HepG2 (cell line): ENCODE measurements around the gene MYO3B. TPM values are rescaled to one million over a fixed set of nuclear protein-coding genes. Genes with fewer than 3 reads are reported as not detected.

Experiments used
- ATAC-seq: fragments of 200-7000 bp; cut with Tn5 transposase; 3 replicates; pipeline ENCODE4 v1.9.1; 2020; ENCODE audit warnings: mild to moderate bottlenecking, moderate library complexity
- BruUV-seq: library from RNA; stranded (reverse); fragments of 400-500 nt; replicated peaks from 2 replicates; lab custom pipeline; 2021; lab: Mats Ljungman, UMichigan
- CTCF ChIA-PET: fragments of 300-600 bp; formaldehyde crosslinking; extraction: SDS; loops from one replicate; lab custom pipeline; 2021; ENCODE audit warnings: low total read pairs, inconsistent platforms, low intra/inter-chr PET ratio; lab: Yijun Ruan, JAX
- POLR2A ChIA-PET: fragments of 350-600 bp; sonication (Branson Sonifier 250); formaldehyde crosslinking; loops from one replicate; lab custom pipeline; 2020; ENCODE audit warnings: antibody characterized with exemption, inconsistent platforms; lab: Yijun Ruan, JAX
- DNase-seq: peaks from one replicate; pipeline ENCODE4 v3.0.0-alpha.2; 2015; ENCODE audit warnings: low spot score
- FAIRE-seq: peaks from 3 replicates; lab custom pipeline; 2011; peaks lifted over from hg19 to GRCh38; lab: Jason Lieb, UNC
- H2AFZ ChIP-seq: one replicate; pipeline ENCODE4 v1.6.1; 2011; ENCODE audit warnings: low read length, inconsistent platforms
- H3K27ac ChIP-seq: fragments of 300-600 bp; 3 replicates; pipeline ENCODE4 v1.8.0; 2011; ENCODE audit warnings: mixed run types, mild to moderate bottlenecking, mixed read lengths, low read length, inconsistent platforms; ENCODE audit not compliant: insufficient read depth; ENCODE audit errors: extremely low read length
- H3K27me3 ChIP-seq, 2 experiments: fragments of 200-600 bp in 1 of 2; 2 replicates in 1 of 2; 3 replicates in 1 of 2; pipeline versions ENCODE4 v1.6.0 to v1.8.0; 2011; ENCODE audit warnings: low read length in 2 of 2, mild to moderate bottlenecking in 2 of 2, moderate library complexity in 2 of 2, inconsistent platforms in 1 of 2; ENCODE audit not compliant: insufficient read depth in 2 of 2, control insufficient read depth in 1 of 2
- H3K36me3 ChIP-seq, 2 experiments: fragments of 200-600 bp in 1 of 2; replicated peaks in 1 of 2; 2 replicates in 1 of 2; 3 replicates in 1 of 2; pipeline versions ENCODE4 v1.5.1 to v1.8.0; 2011; ENCODE audit warnings: low read length in 2 of 2, inconsistent platforms in 1 of 2; ENCODE audit not compliant: insufficient read depth in 2 of 2, control insufficient read depth in 1 of 2
- H3K4me1 ChIP-seq: 2 replicates; pipeline ENCODE4 v1.5.1; 2012; ENCODE audit warnings: low read length, inconsistent platforms; ENCODE audit not compliant: insufficient read depth
- H3K4me2 ChIP-seq: 2 replicates; pipeline ENCODE4 v1.6.0; 2011; ENCODE audit warnings: low read depth, low read length, inconsistent platforms
- H3K4me3 ChIP-seq, 3 experiments: fragments of 200-600 bp in 1 of 3; sonication (generic), shearing (Covaris generic) in 1 of 3; replicated peaks in 1 of 3; 2 replicates each; pipeline ENCODE4 v1.5.1; 2011 to 2016; ENCODE audit warnings: low read length in 3 of 3, inconsistent platforms in 2 of 3, low read depth in 2 of 3, mild to moderate bottlenecking in 2 of 3, control low read depth in 1 of 3, mixed read lengths in 1 of 3; ENCODE audit not compliant: insufficient read depth in 1 of 3
- H3K79me2 ChIP-seq: one replicate; pipeline ENCODE4 v1.6.1; 2011; ENCODE audit warnings: low read length, inconsistent platforms; ENCODE audit not compliant: insufficient read depth
- H3K9ac ChIP-seq: 2 replicates; pipeline ENCODE4 v1.6.0; 2011; ENCODE audit warnings: mild to moderate bottlenecking, low read depth, low read length, inconsistent platforms; ENCODE audit not compliant: insufficient read depth
- H3K9me3 ChIP-seq: 2 replicates; pipeline ENCODE4 v1.5.1; 2012; ENCODE audit warnings: mild to moderate bottlenecking, low read length
- H4K20me1 ChIP-seq: 2 replicates; pipeline ENCODE4 v1.6.0; 2011; ENCODE audit warnings: inconsistent platforms, mild to moderate bottlenecking, low read length, moderate library complexity; ENCODE audit not compliant: insufficient read depth
- PAXIP1 ChIP-seq: sonication (generic); formaldehyde crosslinking; conservative IDR thresholded peaks from 2 replicates; pipeline ENCODE4 v1.4.0; 2020; ENCODE audit warnings: mild to moderate bottlenecking, missing genetic modification reagents, moderate library complexity
- STAT5B ChIP-seq: sonication (generic); formaldehyde crosslinking; IDR thresholded peaks from 2 replicates; pipeline ENCODE4 v1.4.0; 2020; ENCODE audit warnings: missing genetic modification reagents
- TP53 ChIP-seq: sonication (generic); formaldehyde crosslinking; conservative IDR thresholded peaks from 2 replicates; pipeline ENCODE4 v1.4.0; 2020; ENCODE audit warnings: missing genetic modification reagents
- ZNF484 ChIP-seq: sonication (generic); formaldehyde crosslinking; IDR thresholded peaks from 2 replicates; pipeline ENCODE4 v1.5.1; 2020; ENCODE audit warnings: mild to moderate bottlenecking, low read depth, missing genetic modification reagents, borderline replicate concordance
- ZNF546 ChIP-seq: sonication (generic); formaldehyde crosslinking; conservative IDR thresholded peaks from 2 replicates; pipeline ENCODE4 v1.8.1; 2023; ENCODE audit warnings: mild to moderate bottlenecking, missing genetic modification reagents
- ZNF790 ChIP-seq: sonication (generic); formaldehyde crosslinking; IDR thresholded peaks from 2 replicates; pipeline ENCODE4 v1.8.0; 2022; ENCODE audit warnings: missing genetic modification reagents, mild to moderate bottlenecking, borderline replicate concordance
- ZSCAN5A ChIP-seq: sonication (generic); formaldehyde crosslinking; IDR thresholded peaks from 2 replicates; pipeline ENCODE4 v1.8.0; 2022; ENCODE audit warnings: mild to moderate bottlenecking, missing genetic modification reagents, borderline replicate concordance
- WGBS: methylation state at CpG from one replicate; pipeline ENCODE4 v1.1.6; 2017; ENCODE audit warnings: low lambda C conversion rate; 5-methylcytosine and 5-hydroxymethylcytosine counted together
- in situ Hi-C: cut with HindIII; loops from 2 replicates; pipeline ENCODE4 v1.10.0; 2017; ENCODE audit warnings: low pct_unique_long_range_greater_than_20kb; ENCODE audit not compliant: extremely low pct_ligation_motif_present
- intact Hi-C: fragments of 100-400 bp; cut with micrococcal nuclease; formaldehyde crosslinking; loops from one replicate; pipeline ENCODE4 v1.10.0; 2022; ENCODE audit not compliant: unreplicated experiment
- polyA plus RNA-seq, 8 experiments: library from polyadenylated mRNA; depleted of rRNA in 3 of 8; stranded (reverse) in 7 of 8; unstranded in 1 of 8; fragments of >200 nt; fragmentation: Illumina TruSeq in 4 of 8; extraction: Trizol in 4 of 8; gene quantifications; 2 replicates each; pipeline versions ENCODE4 v1.2.1 to v1.2.3, GENCODE V29; 2011 to 2016; ENCODE audit warnings: low read depth in 4 of 8, missing spikeins in 1 of 8, mixed read lengths in 1 of 8; ENCODE audit not compliant: insufficient read depth in 1 of 8
- total RNA-seq, 5 experiments: library from RNA; depleted of rRNA; stranded (reverse); fragments of >200 nt; fragmentation: Illumina TruSeq; extraction: Trizol; gene quantifications; 2 replicates each; pipeline ENCODE4 v1.2.3, GENCODE V29; 2016; ENCODE audit warnings: low read depth in 1 of 5

The MYO3B gene
- total and polyA plus RNA-seq, 2 of the 13 experiments (the other 11 are each of a cell fraction or from before 2014, with no cell fraction given): 0.01 TPM; not detected in 1

- TF ChIP-seq ZSCAN5A (CRISPR knock-in tag): no peak
Observed at GRCh38 chr2:170218931-170219330, 41.0 kb downstream of the MYO3B start (continued).

- ChIA-PET CTCF (no interaction called here), POLR2A (no interaction called here)
- Histone ChIP-seq H3K9ac (no peak overlapping the region), H3K4me2 (no peak overlapping the region), H2AFZ (no peak overlapping the region), H3K36me3 (no peaks in the 10 kb centered on the region), H3K4me1 (peaks cover 12% of the 10 kb centered on the region), H3K79me2 (no peaks in the 10 kb centered on the region), H3K4me3 (no peak overlapping the region), H3K27ac (no peak overlapping the region), H3K9me3 (no peaks in the 10 kb centered on the region), H3K27me3 (peaks cover 0 to 4% of the 10 kb centered on the region in 2 experiments; a peak in 1 of 5 replicates), H4K20me1 (no peaks in the 10 kb centered on the region)
- no peak for DNase-seq
- intact Hi-C loops: no loop called here
- WGBS: 57% methylated on average over 6 of the region's 6 CpGs
- BruUV-seq: no TSS peak
- no peak for ATAC-seq
- in situ Hi-C loops: no loop called here
- TF ChIP-seq STAT5B (CRISPR knock-in tag) (no peak), TP53 (CRISPR knock-in tag) (peak; percentile 98), ZNF790 (CRISPR knock-in tag) (no peak), PAXIP1 (no peak), ZNF546 (no peak), ZNF484 (no peak)
- FAIRE-seq: no peak
Observed at GRCh38 chr2:170221317-170222288, 43.7 kb downstream of the MYO3B start.
